H9 (cell line): Measurements from ENCODE around the gene PET100. TPM values are rescaled to one million over a fixed set of nuclear protein-coding genes. Genes with fewer than 3 reads are reported as not detected.
A peak's percentile ranks its signal among the peaks of the same experiment; 100 is the strongest.

ENCODE experiments used
- DNase-seq: peaks from one replicate; pipeline ENCODE4 v3.0.0-alpha.2; 2017
- H2AFZ ChIP-seq: one replicate; pipeline ENCODE4 v1.6.1; 2013; ENCODE audit warnings: mild to moderate bottlenecking, low read length, control low read depth, moderate library complexity
- H2AK5ac ChIP-seq: 2 replicates; pipeline ENCODE4 v1.6.1; 2013; ENCODE audit warnings: low read length, control low read depth, mixed read lengths; ENCODE audit not compliant: insufficient read length
- H2BK120ac ChIP-seq: one replicate; pipeline ENCODE4 v1.6.1; 2013; ENCODE audit warnings: low read depth, mild to moderate bottlenecking, low read length, control low read depth, inconsistent platforms; ENCODE audit not compliant: poor library complexity, severe bottlenecking
- H2BK12ac ChIP-seq: 2 replicates; pipeline ENCODE4 v1.6.1; 2013; ENCODE audit warnings: low read length, control low read depth, mixed read lengths, low read depth; ENCODE audit not compliant: insufficient read length
- H2BK15ac ChIP-seq: 2 replicates; pipeline ENCODE4 v1.6.1; 2013; ENCODE audit warnings: low read depth, low read length, control low read depth
- H2BK20ac ChIP-seq: one replicate; pipeline ENCODE4 v1.6.1; 2013; ENCODE audit warnings: low read depth, mild to moderate bottlenecking, low read length, control low read depth, inconsistent platforms; ENCODE audit not compliant: poor library complexity, severe bottlenecking
- H2BK5ac ChIP-seq: 2 replicates; pipeline ENCODE4 v1.6.1; 2013; ENCODE audit warnings: low read length, control low read depth, mixed read lengths; ENCODE audit not compliant: insufficient read length
- H3K14ac ChIP-seq: 2 replicates; pipeline ENCODE4 v1.6.1; 2013; ENCODE audit warnings: low read length, control low read depth; ENCODE audit not compliant: insufficient read depth
- H3K18ac ChIP-seq: 2 replicates; pipeline ENCODE4 v1.6.1; 2013; ENCODE audit warnings: low read depth, mild to moderate bottlenecking, mixed read lengths, low read length, control low read depth; ENCODE audit not compliant: insufficient read length
- H3K23ac ChIP-seq: 2 replicates; pipeline ENCODE4 v1.6.1; 2013; ENCODE audit warnings: low read length, control low read depth, mixed read lengths, low read depth; ENCODE audit not compliant: insufficient read length
- H3K23me2 ChIP-seq: 2 replicates; pipeline ENCODE4 v1.6.1; 2013; ENCODE audit warnings: low read depth, mild to moderate bottlenecking, mixed read lengths, low read length, control low read depth; ENCODE audit not compliant: insufficient read length, poor library complexity, severe bottlenecking
- H3K27ac ChIP-seq: 2 replicates; pipeline ENCODE4 v1.5.1; 2013; ENCODE audit warnings: low read length, control low read depth, mixed read lengths, low read depth; ENCODE audit not compliant: insufficient read length
- H3K27me3 ChIP-seq: 2 replicates; pipeline ENCODE4 v1.6.1; 2013; ENCODE audit warnings: low read length, control low read depth, inconsistent platforms; ENCODE audit not compliant: insufficient read depth
- H3K4ac ChIP-seq: 2 replicates; pipeline ENCODE4 v1.6.1; 2013; ENCODE audit warnings: low read depth, mild to moderate bottlenecking, control low read depth, inconsistent platforms, low read length, moderate library complexity
- H3K4me1 ChIP-seq: 2 replicates; pipeline ENCODE4 v1.6.1; 2013; ENCODE audit warnings: low read length, control low read depth, inconsistent platforms; ENCODE audit not compliant: insufficient read depth
- H3K4me2 ChIP-seq: 2 replicates; pipeline ENCODE4 v1.6.1; 2013; ENCODE audit warnings: low read length, control low read depth, mixed read lengths; ENCODE audit not compliant: insufficient read length, insufficient read depth
- H3K56ac ChIP-seq: 2 replicates; pipeline ENCODE4 v1.6.1; 2013; ENCODE audit warnings: low read depth, mild to moderate bottlenecking, mixed read lengths, low read length, control low read depth; ENCODE audit not compliant: insufficient read length
- H3K79me1 ChIP-seq: 2 replicates; pipeline ENCODE4 v1.6.1; 2013; ENCODE audit warnings: low read depth, mild to moderate bottlenecking, moderate library complexity, low read length, control low read depth, inconsistent platforms; ENCODE audit not compliant: insufficient read depth, poor library complexity, severe bottlenecking
- H3K79me2 ChIP-seq: 2 replicates; pipeline ENCODE4 v1.6.1; 2013; ENCODE audit warnings: low read length, control low read depth, inconsistent platforms; ENCODE audit not compliant: insufficient read depth
- H3K9ac ChIP-seq: 2 replicates; pipeline ENCODE4 v1.6.1; 2013; ENCODE audit warnings: low read length, control low read depth, mixed read lengths; ENCODE audit not compliant: insufficient read length; ENCODE audit errors: extremely low read depth
- H3K9me3 ChIP-seq: one replicate; pipeline ENCODE4 v1.6.1; 2013; ENCODE audit warnings: low read depth, low read length, inconsistent platforms; ENCODE audit not compliant: control insufficient read depth
- H3T11ph ChIP-seq: one replicate; pipeline ENCODE4 v1.6.1; 2013; ENCODE audit warnings: mild to moderate bottlenecking, low read length, control low read depth, inconsistent platforms
- H4K20me1 ChIP-seq: one replicate; pipeline ENCODE4 v1.6.1; 2013; ENCODE audit not compliant: control insufficient read depth, insufficient read length, insufficient read depth
- H4K5ac ChIP-seq: 2 replicates; pipeline ENCODE4 v1.6.1; 2013; ENCODE audit warnings: low read depth, mild to moderate bottlenecking, mixed read lengths, low read length, control low read depth; ENCODE audit not compliant: insufficient read length
- H4K8ac ChIP-seq: replicated peaks from 2 replicates; pipeline ENCODE4 v1.6.1; 2013; ENCODE audit warnings: low read length, control low read depth, mixed read lengths, low read depth; ENCODE audit not compliant: insufficient read length
- H4K91ac ChIP-seq: 2 replicates; pipeline ENCODE4 v1.6.1; 2013; ENCODE audit warnings: low read depth, mild to moderate bottlenecking, moderate library complexity, mixed read lengths, low read length, control low read depth; ENCODE audit not compliant: insufficient read length
- H3K27ac Mint-ChIP-seq, 3 experiments: 2 replicates in 2 of 3; 3 replicates in 1 of 3; pipeline ENCODE4 v1.8.0; 2020 to 2021; ENCODE audit warnings: mixed read lengths in 3 of 3, mild to moderate bottlenecking in 1 of 3, moderate library complexity in 1 of 3
- H3K27me3 Mint-ChIP-seq: 2 replicates; pipeline ENCODE4 v1.8.0; 2021; ENCODE audit warnings: low read depth, mild to moderate bottlenecking, moderate library complexity, mixed read lengths
- H3K36me3 Mint-ChIP-seq, 3 experiments: 2 replicates in 2 of 3; 3 replicates in 1 of 3; pipeline ENCODE4 v1.8.0; 2020 to 2021; ENCODE audit warnings: low read depth in 3 of 3, mixed read lengths in 3 of 3; ENCODE audit not compliant: insufficient read depth in 1 of 3
- H3K4me1 Mint-ChIP-seq, 2 experiments: 2 replicates each; pipeline ENCODE4 v1.8.0; 2020; ENCODE audit warnings: mixed read lengths in 2 of 2
- H3K4me3 Mint-ChIP-seq, 2 experiments: 2 replicates in 1 of 2; 3 replicates in 1 of 2; pipeline ENCODE4 v1.8.0; 2020 to 2021; ENCODE audit warnings: mild to moderate bottlenecking in 2 of 2, mixed read lengths in 2 of 2, moderate library complexity in 1 of 2
- H3K9me3 Mint-ChIP-seq, 2 experiments: 2 replicates in 1 of 2; 3 replicates in 1 of 2; pipeline ENCODE4 v1.8.0; 2020; ENCODE audit warnings: mild to moderate bottlenecking in 2 of 2, mixed read lengths in 2 of 2, moderate library complexity in 1 of 2
- WGBS: extraction: QIAGEN DNeasy Blood & Tissue Kit; methylation state at CpG from one replicate; pipeline ENCODE4 v1.1.7; 2013; ENCODE audit warnings: missing lambda C conversion rate, low lambda C conversion rate, mixed read lengths; ENCODE audit not compliant: insufficient read length; ENCODE audit errors: extremely low coverage; 5-methylcytosine and 5-hydroxymethylcytosine counted together
- total RNA-seq: library from RNA; stranded (reverse); gene quantifications from 2 replicates; pipeline ENCODE4 v1.2.1, GENCODE V29; 2021
- TF ChIP-seq, protein P1 (sequence below): fragments of 200-600 bp; sonication (generic); conservative IDR thresholded peaks from 3 replicates; pipeline ENCODE4 v1.8.0; 2021; ENCODE audit warnings: antibody characterized with exemption, mild to moderate bottlenecking

PET100 gene
- total RNA-seq, 1 experiment from 2014 or later: 129 TPM

DNA sequence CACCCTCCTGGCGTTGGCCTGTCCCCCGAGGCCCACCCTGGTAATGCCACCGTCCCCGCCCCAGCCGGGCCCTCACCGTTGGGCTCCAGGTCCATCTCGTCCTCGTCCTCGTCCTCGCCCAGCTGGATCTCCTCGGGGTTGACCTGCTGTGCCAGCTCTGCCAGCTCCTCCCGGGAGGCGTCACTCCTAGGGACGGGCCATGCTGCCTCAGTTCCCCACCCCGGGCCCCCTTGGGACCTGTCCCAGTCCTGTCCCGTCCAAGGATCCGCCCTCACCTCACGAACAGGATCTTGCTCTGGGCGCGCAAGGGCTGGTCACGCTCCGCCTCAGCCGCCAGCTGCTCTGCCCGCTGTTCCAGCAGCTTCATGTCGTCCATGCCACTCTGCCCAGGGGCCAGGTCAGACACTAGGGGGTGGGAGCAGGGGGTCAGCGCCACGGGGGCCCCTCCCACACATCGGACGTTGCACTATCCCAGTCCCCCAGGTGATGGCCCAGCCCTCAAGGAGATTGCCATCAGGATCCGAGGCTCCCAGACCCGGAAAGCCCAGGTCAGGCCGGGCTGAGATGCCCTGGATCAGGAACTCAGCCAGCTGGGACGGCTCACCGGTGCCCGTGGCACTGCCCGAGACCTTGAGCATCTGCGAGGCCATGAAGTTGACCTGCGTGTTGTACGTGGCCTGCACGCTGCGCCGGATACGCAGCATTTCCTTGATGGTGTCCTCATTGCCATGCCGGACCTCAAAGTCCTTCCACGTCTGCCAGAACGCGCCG, 9.7 kb upstream of the PET100 start:
- H3K27me3 Mint-ChIP-seq: no peaks in the 10 kb centered on the region
- H3K27ac Mint-ChIP-seq: 0 out of 7 replicates have a peak overlapping the region, but pooled peaks of 1 of the 3 experiments have one; percentile 35
- H2BK15ac ChIP-seq: no peak overlapping the region
- no peak overlapping the region for H3K4me2 ChIP-seq
- H3K18ac ChIP-seq: no peak overlapping the region
- H3K4me3 Mint-ChIP-seq: peak overlapping the region in 1 of 2 experiments; percentile 48; a peak in 1 of 5 replicates
- H3K36me3 Mint-ChIP-seq: peaks cover 28 to 51% (median 48%) of the 10 kb centered on the region in 3 experiments
- H3K23me2 ChIP-seq: no peaks in the 10 kb centered on the region
- H4K91ac ChIP-seq: no peak overlapping the region
- H4K20me1 ChIP-seq: no peaks in the 10 kb centered on the region
- no peak overlapping the region for H3K4ac ChIP-seq
- no peak overlapping the region for H2BK120ac ChIP-seq
- no peak overlapping the region for H3K56ac ChIP-seq
- no peaks in the 10 kb centered on the region for H3K79me2 ChIP-seq
- peaks cover 2% of the 10 kb centered on the region; the same call in 1 of the 2 replicates for H3K27me3 ChIP-seq
- H3K14ac ChIP-seq: no peak overlapping the region
- no peaks in the 10 kb centered on the region for H3K79me1 ChIP-seq
- H4K8ac ChIP-seq: no peak overlapping the region
- H2BK20ac ChIP-seq: no peak overlapping the region
- H2BK5ac ChIP-seq: no peak overlapping the region
- no peak overlapping the region for H3K27ac ChIP-seq
- TF ChIP-seq, protein P1, sequence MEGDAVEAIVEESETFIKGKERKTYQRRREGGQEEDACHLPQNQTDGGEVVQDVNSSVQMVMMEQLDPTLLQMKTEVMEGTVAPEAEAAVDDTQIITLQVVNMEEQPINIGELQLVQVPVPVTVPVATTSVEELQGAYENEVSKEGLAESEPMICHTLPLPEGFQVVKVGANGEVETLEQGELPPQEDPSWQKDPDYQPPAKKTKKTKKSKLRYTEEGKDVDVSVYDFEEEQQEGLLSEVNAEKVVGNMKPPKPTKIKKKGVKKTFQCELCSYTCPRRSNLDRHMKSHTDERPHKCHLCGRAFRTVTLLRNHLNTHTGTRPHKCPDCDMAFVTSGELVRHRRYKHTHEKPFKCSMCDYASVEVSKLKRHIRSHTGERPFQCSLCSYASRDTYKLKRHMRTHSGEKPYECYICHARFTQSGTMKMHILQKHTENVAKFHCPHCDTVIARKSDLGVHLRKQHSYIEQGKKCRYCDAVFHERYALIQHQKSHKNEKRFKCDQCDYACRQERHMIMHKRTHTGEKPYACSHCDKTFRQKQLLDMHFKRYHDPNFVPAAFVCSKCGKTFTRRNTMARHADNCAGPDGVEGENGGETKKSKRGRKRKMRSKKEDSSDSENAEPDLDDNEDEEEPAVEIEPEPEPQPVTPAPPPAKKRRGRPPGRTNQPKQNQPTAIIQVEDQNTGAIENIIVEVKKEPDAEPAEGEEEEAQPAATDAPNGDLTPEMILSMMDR: no peak
- no peak overlapping the region for H2AFZ ChIP-seq
- no peaks in the 10 kb centered on the region for H3K4me1 ChIP-seq
- H3K4me1 Mint-ChIP-seq: no peaks in the 10 kb centered on the region
- no peaks in the 10 kb centered on the region for H3K9me3 Mint-ChIP-seq
- no peak for DNase-seq
- WGBS: no CpG with 5 or more reads among the region's 48 CpGs
- no peak overlapping the region for H3T11ph ChIP-seq
- no peak overlapping the region for H2AK5ac ChIP-seq
- H2BK12ac ChIP-seq: no peak overlapping the region
- no peak overlapping the region for H3K9ac ChIP-seq
- H3K23ac ChIP-seq: no peak overlapping the region
- H4K5ac ChIP-seq: no peak overlapping the region
- no peaks in the 10 kb centered on the region for H3K9me3 ChIP-seq
